Neutrophil (primary cell): ENCODE measurements around the gene OR2T27.
A peak's percentile ranks its signal among the peaks of the same experiment; 100 is the strongest.

Source experiments
- H3K27ac ChIP-seq: fragments of 200-600 bp; sonication (generic); 2 replicates; pipeline ENCODE4 v1.5.1; 2016; ENCODE audit warnings: mild to moderate bottlenecking, moderate library complexity
- H3K27me3 ChIP-seq: fragments of 200-600 bp; sonication (generic); 2 replicates; pipeline ENCODE4 v1.6.0; 2016; ENCODE audit warnings: mild to moderate bottlenecking
- H3K36me3 ChIP-seq: fragments of 200-600 bp; sonication (generic); 2 replicates; pipeline ENCODE4 v1.5.1; 2017
- H3K4me1 ChIP-seq, 2 experiments: fragments of 200-600 bp in 1 of 2; sonication (generic) in 1 of 2; 1 replicate in 1 of 2; 2 replicates in 1 of 2; pipeline versions ENCODE4 v1.5.1 to v1.6.1; 2013 to 2016; ENCODE audit warnings: low read depth in 1 of 2, low read length in 1 of 2, mild to moderate bottlenecking in 1 of 2, moderate library complexity in 1 of 2; ENCODE audit not compliant: control insufficient read depth in 1 of 2, insufficient read depth in 1 of 2
- H3K4me3 ChIP-seq, 2 experiments: fragments of 200-600 bp in 1 of 2; sonication (generic) in 1 of 2; 1 replicate in 1 of 2; 2 replicates in 1 of 2; pipeline ENCODE4 v1.5.1; 2013 to 2016; ENCODE audit warnings: low read depth in 1 of 2, low read length in 1 of 2, mild to moderate bottlenecking in 1 of 2, moderate library complexity in 1 of 2
- H3K9me3 ChIP-seq: fragments of 200-600 bp; sonication (generic); 2 replicates; pipeline ENCODE4 v1.5.1; 2016
- CTCF ChIP-seq: fragments of 200-600 bp; sonication (generic); IDR thresholded peaks from 2 replicates; pipeline ENCODE4 v1.5.1; 2016; ENCODE audit warnings: antibody characterized with exemption

OR2T27 gene

GRCh38 chr1:248696774-248697173, 41.4 kb upstream of the OR2T27 start:
- Histone ChIP-seq H3K4me3 (no peak overlapping the region), H3K36me3 (no peaks in the 10 kb centered on the region), H3K9me3 (no peaks in the 10 kb centered on the region), H3K27me3 (peaks cover 4% of the 10 kb centered on the region), H3K27ac (no peak overlapping the region), H3K4me1 (peaks cover 0 to 7% of the 10 kb centered on the region in 2 experiments)
- no peak for TF ChIP-seq CTCF

- Histone ChIP-seq H3K9me3 (no peaks in the 10 kb centered on the region), H3K27me3 (peaks cover 4% of the 10 kb centered on the region), H3K36me3 (no peaks in the 10 kb centered on the region), H3K4me1 (peaks cover 0 to 7% of the 10 kb centered on the region in 2 experiments), H3K27ac (no peak overlapping the region), H3K4me3 (no peak overlapping the region)
- TF ChIP-seq CTCF: peak; percentile 33
These were observed 40.9 kb upstream of the OR2T27 start for GRCh38 chr1:248696261-248696660.

- no peaks in the 10 kb centered on the region for H3K9me3 ChIP-seq
- peaks cover 0 to 7% of the 10 kb centered on the region in 2 experiments for H3K4me1 ChIP-seq
- H3K27me3 ChIP-seq: peaks cover 4% of the 10 kb centered on the region
- H3K27ac ChIP-seq: no peak overlapping the region
- TF ChIP-seq CTCF: no peak
- no peak overlapping the region for H3K4me3 ChIP-seq
- no peaks in the 10 kb centered on the region for H3K36me3 ChIP-seq
These were observed 40.3 kb upstream of the OR2T27 start for GRCh38 chr1:248695451-248696132.

GRCh38 chr1:248691567-248692155, 36.3 kb upstream of the OR2T27 start:
- Histone ChIP-seq H3K36me3 (no peaks in the 10 kb centered on the region), H3K4me3 (no peak overlapping the region), H3K9me3 (no peaks in the 10 kb centered on the region), H3K27me3 (peaks cover 4% of the 10 kb centered on the region), H3K4me1 (no peaks in the 10 kb centered on the region), H3K27ac (no peak overlapping the region)
- no peak for TF ChIP-seq CTCF

- H3K9me3 ChIP-seq: no peaks in the 10 kb centered on the region
- no peak overlapping the region for H3K27ac ChIP-seq
- no peaks in the 10 kb centered on the region for H3K36me3 ChIP-seq
- no peak overlapping the region for H3K4me3 ChIP-seq
- TF ChIP-seq CTCF: no peak
- no peaks in the 10 kb centered on the region for H3K4me1 ChIP-seq
- H3K27me3 ChIP-seq: peaks cover 6% of the 10 kb centered on the region
These were observed 33.4 kb upstream of the OR2T27 start for GRCh38 chr1:248688527-248689298.
